ENCODE results near the gene GPR158.
"Not testable (repeated sequence)": the region's sequence is repeated elsewhere in the genome, so short reads cannot be mapped to it uniquely, and the experiment has no call there.

The GPR158 gene
- long read RNA-seq, donor 1, result 0 reads
- long read RNA-seq, donor 2, result 0 reads
- long read RNA-seq, donor 3, result 0 reads
- long read RNA-seq, donor 4, result 0 reads
- long read RNA-seq, donor 5, result 0 reads
- long read RNA-seq, donor 6, result 0 reads
- long read RNA-seq, donor 7, result 0 reads
- long read RNA-seq, donor 8, result 0 reads

GRCh38 chr10:25174461-25175230 is at the start of gene GPR158:
TSS of gene GPR158 (plus strand) at chr10:25175001. CDS start at chr10:25175421, 420 bp downstream.
- DNase-seq, result peak; percentile 96

DNA sequence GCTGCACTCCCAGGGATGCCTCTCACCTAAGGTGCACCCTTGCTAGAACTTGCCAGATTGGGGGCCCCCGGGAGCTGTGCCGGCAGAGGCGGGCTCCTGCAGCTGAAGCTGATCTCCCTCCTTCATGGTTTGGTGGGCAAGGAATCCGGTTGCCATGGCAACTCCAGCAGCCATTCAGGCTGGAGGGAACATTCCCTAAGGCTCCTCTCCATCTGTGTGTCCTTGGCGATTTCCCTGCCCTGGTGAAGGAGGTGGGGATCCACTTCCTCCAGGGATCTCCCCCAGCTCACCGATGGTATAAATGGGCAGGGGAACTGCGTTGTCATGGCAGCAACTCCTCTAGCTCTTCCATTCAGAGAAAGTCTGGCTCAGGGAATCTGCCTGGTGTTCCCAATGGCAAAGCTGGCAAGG is 49.6 kb upstream of the GPR158 start:
- DNase-seq, result peak; percentile 62

DNA sequence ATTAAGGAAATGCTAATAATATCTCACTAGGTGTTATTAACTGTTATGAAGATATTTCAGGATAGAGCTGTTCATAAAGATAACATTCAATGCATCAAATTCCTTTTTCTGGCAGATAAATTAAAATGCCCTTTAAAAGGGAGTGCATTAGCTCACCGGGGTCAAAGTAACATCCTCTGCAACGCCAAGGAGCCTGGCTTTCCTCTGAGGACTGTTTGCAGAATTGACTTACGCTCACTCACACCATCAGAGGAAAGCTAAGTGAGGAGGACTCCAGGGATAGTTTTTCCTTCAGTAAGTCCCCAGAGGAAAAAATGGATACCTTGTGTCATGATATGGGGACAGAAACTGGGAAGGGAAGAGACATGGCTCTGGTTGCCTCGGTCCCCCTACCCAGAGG is 45.2 kb upstream of the GPR158 start:
- DNase-seq, result no peak

- DNase-seq, result no peak
Measured at GRCh38 chr10:25130906-25131305, 43.9 kb upstream of the GPR158 start.

DNA sequence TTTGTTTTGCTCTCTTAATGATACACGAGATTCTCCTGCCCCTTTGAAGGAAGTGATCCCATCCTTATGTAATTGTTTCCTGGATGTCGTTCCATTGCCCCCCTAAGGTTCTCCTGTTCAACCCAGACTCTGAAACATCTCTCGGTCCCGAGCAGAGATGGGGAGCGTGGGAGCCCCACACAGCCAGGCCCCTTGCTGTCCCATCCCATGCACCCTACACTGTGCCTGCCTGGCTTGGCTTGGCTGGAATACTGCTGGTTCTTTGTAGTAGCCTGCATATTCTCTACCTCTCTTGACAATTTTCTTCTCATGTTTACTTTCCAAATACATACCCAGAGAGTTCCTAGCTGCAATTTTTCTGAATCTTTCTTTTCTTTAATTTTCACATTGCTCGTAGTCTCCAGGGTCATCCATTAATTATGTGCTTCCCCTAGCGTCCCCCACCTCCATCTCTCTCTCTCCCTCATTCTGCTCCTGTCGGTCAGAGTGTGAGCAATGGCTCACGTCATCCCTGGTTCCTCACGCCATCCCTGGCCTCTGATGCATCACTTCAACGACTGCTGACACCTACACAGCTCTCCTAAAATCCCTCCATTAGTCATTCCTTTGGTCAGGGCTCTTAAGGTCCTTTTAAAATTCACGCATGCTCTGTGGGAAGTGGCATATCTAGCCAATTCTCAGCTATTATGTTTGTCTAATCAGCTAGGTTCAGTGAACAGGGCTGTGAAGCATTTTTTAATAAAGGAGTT is 32.5 kb upstream of the GPR158 start:
- no peak for DNase-seq

DNA sequence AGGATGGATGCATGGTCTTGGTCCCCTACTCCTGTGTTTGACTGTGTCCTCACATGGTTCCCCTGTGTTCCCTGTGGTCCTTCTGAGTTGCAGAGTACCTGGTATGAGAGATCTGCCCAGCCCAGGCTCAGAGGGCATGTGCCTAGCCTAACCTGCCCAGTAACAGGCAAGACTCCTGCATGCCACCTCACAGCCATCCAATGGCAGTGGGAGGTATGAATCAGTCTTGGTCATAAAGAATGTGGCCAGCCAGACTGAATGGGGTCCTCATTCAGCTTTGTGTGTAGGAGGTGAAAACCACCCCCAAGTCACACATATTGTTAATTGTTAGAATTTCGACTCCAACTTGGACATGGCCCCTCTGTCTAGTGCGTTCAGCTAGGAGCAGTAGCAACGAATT is 17.2 kb upstream of the GPR158 start:
- no peak for DNase-seq

DNA sequence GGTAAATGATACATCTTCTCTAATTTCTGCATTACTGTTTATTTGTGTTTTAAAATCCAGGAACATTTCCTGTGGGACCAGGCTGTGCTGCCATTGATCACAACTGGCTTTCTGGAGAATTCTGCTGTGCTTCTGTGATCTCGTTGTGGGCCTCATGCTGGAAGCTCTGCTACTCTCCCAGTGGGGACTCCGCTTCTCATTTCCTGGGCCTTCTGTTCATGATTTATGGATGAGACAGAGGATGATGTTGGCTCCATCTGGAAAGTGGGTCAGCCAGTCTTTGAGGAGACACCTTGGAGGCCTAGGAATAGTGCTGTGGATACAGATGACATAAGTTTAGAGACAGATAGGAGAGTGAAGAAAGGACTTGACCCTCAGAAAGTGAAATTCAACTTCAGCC is 15.2 kb upstream of the GPR158 start:
- DNase-seq, result no peak

DNA sequence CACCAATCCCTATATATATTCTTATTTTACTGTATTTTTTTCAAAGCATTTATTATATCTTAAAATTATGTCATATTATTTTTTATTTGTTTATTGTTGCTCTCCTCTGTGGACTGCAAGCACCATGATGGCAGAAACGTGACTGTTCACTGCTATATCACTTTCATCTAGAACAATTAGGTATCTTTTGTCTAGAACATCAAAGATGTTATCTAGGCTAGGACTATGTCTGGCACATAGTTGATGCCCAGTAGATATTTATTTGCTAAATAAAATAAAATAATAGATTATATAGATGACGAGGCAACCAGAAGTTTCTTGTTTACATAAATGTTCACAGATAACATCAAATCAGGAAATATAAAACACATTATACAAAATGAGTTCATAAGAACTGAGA is 12.4 kb upstream of the GPR158 start:
- DNase-seq, result no peak

- not testable (repeated sequence) for DNase-seq
Measured at GRCh38 chr10:25163464-25163863, 11.3 kb upstream of the GPR158 start.

DNA sequence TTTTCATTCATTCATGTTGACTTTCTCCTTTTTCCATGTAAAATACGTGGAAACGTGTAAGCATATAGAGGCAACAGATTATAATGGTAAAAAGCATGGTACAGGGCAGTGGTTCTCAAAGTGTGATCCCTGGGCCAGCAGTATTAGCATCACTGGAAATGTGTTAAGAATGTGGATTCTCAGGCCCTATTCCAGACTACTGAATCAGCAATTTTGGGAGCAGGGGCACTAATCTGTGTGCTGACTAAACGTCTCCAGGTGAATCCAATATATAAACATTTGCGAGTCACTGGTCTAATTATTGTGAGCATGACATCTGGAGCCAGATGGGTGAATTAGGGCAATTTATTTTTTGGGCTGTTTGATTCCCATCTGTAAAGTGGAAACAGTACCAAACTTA is 5.1 kb upstream of the GPR158 start:
- no peak for DNase-seq

DNA sequence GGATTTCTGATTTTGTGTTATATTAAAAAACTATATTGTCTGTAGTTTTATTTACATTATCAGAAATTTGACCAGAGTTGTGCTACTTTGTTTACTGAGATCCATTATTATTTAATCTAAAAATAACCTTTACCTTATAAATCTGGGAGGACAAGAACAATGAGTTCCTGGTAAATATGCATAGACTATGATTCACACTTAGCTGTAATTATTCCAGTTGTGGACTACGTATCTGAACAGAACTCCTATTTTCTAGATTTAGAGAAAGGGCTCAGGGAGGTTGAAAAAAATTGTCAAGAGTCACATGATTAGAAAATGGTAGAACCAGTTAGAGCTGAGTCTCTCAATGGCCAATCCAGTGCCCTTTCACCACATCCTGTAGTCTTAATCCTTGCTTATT is 4.2 kb upstream of the GPR158 start:
- DNase-seq, result no peak

GRCh38 chr10:25175527-25176420 is 973 bp downstream of the GPR158 start:
- DNase-seq, result peak; percentile 49

- DNase-seq, result peak; percentile 1
Measured at GRCh38 chr10:25176421-25176968, 1.7 kb downstream of the GPR158 start.

- no peak for DNase-seq
Measured at GRCh38 chr10:25177093-25177753, 2.4 kb downstream of the GPR158 start.

DNA sequence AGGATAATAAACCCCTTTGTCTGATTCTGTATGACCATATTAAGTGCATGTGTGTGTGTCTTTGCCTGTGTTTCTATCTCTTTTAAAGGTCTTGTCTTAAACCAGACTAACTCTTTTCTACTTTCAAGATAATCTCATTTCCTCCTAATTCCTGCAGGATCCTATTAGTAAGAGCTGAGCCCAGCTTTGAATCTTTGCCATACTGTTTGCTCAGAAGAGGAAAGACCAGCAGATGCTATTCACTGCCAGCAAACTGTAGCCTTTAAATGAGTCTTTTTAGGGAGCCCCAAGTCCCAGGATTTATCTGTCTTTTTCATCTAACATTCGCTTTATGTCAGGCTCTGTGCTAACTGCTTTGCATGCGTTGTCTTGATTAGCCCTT is 2.9 kb downstream of the GPR158 start:
- no peak for DNase-seq

DNA sequence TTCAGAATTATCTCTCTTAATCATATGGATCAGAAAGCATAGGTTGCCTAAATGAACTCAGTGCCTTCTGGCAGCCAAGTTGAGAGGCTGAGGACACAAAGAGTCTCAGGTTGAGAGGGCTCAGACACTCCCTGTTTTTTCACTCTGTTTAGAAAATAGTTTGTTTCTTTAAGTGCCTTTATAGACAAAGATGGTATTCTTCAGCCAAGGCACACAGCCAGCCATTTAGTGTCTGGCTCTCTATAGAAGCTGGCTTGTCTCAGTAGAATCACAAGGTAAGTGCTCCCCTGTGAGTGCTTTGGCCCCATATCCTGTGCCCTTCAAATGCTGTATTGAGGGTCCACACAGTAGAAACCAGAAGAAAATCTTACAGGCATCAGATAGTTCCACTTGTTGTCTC is 3.6 kb downstream of the GPR158 start:
- DNase-seq, result no peak

DNA sequence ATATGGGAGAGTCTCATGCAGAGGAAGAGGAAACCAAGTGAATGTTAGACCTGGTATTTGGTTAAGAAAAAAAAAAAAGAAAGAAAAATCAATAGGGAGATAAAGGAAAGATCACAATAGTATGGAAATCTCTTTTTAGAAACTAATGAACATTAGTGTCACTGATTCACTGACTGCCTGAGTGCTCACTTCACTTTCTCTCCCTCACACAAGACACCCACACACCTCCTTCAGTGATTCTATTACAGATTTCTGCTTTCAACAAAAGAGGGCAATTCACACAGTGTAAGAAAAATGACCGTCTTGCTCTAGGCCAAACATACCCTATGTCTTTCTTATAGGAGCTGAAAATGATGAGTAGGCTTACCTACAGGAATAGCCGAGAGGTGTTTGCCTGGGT is 6.0 kb downstream of the GPR158 start:
- no peak for DNase-seq

DNA sequence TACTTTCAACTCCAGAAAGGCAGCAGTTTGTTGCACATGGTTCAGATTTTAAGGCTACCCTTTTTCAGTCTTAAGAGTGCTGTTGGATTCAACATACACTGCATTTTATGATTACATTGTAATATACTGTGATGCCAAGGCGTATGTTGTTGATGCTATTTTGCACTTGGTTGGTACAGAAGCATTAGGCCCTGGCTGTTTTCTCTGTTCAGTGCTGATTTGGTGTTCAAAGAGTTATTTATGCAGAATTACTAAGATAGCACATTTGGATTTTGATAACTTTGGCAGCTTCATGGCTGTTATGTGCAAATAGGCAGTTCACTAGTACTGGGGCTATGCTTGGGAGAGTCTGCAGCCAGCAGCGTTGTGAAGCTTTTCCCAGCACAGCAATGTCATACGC is 7.8 kb downstream of the GPR158 start:
- no peak for DNase-seq

- no peak for DNase-seq
Measured at GRCh38 chr10:25191162-25191895, 16.5 kb downstream of the GPR158 start.

DNA sequence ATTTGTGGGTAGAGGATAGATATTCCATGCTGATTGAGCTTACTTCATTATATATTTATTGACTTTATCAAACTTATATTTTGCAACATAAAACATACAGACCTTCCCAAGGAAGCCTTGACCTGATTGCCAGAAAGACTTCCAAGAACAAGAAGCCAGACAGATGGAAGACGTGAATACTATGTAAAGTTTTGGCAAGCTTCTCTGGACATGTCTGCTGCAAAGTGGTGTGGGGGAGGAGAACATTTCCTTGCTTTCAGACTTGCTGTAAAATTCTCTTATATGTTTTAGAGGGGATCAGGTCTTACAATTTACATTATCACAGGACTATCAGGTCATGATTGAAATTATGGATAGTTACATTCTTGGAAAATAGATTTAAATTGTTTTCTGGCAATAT is 23.4 kb downstream of the GPR158 start:
- no peak for DNase-seq
